8988T (cell line): Measurements from ENCODE around the gene CD53.
"Not testable (repeated sequence)": the region's sequence is repeated elsewhere in the genome, so short reads cannot be mapped to it uniquely, and the experiment has no call there.

Experiments
- DNase-seq: peaks from one replicate; pipeline ENCODE4 v3.0.0; 2011

CD53 gene, protein sequence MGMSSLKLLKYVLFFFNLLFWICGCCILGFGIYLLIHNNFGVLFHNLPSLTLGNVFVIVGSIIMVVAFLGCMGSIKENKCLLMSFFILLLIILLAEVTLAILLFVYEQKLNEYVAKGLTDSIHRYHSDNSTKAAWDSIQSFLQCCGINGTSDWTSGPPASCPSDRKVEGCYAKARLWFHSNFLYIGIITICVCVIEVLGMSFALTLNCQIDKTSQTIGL

DNA sequence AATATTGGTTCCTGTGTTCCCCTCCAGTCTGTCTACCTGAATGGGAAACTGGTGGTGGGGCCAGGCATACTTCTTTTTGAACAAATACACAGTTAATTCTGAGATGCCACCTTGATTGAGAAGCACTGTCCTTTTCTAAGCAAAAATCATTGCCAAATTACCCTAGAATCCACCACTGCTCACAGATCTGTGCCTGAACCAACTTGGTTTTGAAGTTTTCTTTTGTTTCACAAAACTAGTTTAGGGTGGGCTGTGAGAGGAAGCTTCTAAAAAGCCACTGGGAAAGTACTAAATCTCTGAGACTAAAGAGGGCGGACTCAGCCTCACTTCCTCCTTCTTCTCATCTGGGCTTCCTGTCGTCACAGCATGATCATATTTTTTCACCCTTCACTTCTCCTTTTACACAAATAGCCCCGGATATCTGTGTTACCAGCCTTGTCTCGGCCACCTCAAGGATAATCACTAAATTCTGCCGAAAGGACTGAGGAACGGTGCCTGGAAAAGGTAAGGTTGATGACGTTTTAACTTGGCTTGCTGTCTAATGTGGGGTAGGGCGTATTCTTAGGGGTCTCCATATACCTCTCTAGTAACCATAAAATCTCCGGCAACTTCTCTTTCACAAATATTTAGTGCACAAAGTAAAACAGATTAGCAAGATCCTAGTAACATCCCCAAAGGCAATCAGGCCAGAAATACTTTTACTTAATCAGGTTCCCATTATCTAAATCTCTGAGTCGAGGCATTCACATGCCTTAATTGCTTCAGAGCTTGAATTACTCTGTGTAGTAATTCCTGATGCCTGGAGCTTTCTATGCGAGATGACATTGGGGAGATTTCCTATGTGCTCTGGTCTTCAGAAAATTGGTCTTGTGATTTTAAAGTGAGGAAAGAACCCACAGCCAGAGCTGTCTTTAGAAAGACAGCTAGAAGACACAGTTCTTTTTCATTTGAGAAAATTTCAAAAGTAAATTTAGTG, at the start of gene CD53:
TSS of gene CD53 (plus strand) at position 404 of the 976 bp plus-strand sequence. CDS start 18,261 bp downstream, outside the sequence.
- no peak for DNase-seq

GRCh38 chr1:110824192-110824591, 48.8 kb upstream of the CD53 start:
- no peak for DNase-seq

- DNase-seq: no peak
These were observed 42.9 kb upstream of the CD53 start for GRCh38 chr1:110829955-110830553.

GRCh38 chr1:110833779-110834178, 39.2 kb upstream of the CD53 start:
- not testable (repeated sequence) for DNase-seq

GRCh38 chr1:110846861-110847260, 26.1 kb upstream of the CD53 start:
- no peak for DNase-seq

GRCh38 chr1:110850145-110850544, 22.8 kb upstream of the CD53 start:
- no peak for DNase-seq

DNA sequence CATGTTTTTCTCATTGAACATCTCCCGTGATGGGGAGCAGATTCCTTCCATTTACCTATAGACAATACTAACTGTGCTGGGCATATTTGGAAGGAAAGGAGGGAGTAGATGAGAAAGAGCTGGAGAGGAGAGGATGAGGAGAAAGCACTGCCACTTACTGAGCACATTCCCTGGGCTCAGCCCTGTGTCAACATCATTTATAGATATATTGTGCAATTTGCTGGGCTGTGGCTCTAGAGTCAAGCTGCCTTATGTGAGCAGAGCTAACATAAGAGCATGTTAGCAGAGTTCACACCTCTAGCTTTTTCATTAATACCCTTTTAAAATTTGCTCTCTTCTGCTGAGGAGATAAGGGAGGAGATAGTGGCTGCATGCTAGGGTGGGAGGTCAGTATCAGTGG, 22.3 kb upstream of the CD53 start:
- DNase-seq: no peak

- DNase-seq: no peak
These were observed 19.8 kb upstream of the CD53 start for GRCh38 chr1:110853135-110853534.

GRCh38 chr1:110856410-110856809, 16.5 kb upstream of the CD53 start:
- no peak for DNase-seq

GRCh38 chr1:110857964-110858948, 14.7 kb upstream of the CD53 start:
- no peak for DNase-seq

DNA sequence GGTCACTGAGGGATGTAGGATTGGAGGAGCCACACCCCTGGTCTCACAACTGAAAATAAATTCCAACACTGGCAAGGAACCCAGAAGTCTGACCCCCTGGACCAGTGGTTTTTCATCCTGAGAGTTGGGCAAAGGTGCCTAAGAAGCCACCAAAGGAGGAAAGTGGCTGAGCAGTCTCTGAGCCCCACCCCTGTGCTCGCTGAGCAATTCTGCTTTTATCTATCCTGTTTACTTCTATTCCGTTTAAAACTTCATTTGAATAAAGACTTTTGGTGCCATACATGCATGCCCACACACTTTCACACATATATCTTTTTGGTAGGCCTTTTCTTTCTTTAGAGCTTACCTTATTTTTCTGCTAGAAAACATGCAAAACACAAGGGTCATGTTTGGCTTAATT, 13.9 kb upstream of the CD53 start:
- no peak for DNase-seq

DNA sequence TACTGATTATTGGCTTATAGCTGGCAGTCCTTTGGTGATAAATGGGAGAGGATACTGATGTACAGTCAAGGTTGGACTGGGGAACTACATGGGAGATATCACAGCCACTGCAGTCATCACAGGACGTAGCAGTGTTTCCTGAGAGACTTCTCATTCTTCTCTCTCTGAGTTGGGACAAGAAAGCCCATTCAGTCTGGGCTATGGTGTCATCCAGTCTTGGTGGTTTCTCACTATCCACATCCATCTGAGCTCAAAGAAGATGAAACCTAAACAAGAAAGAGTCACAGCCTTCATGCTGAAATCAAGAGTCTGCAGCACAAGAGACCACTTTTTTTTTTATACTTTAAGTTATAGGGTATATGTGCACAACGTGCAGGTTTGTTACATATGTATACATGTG, 12.8 kb upstream of the CD53 start:
- no peak for DNase-seq

DNA sequence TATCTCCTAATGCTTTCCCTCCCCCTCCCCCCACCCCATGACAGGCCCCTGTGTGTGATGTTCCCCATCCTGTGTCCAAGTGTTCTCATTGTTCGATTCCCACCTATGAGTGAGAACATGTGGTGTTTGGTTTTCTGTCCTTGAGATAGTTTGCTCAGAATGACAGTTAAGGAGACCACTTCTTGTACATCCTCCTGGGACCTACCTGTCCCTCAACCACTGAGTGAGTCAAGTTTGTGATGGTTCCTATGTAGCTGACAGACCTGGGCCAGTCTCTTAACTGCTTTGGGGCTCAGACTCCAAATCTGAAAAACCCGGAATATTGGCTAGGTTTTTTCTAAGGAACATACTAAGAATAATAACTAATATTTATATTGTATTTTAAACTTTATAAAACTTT, 12.3 kb upstream of the CD53 start:
- DNase-seq: not testable (repeated sequence)

- not testable (repeated sequence) for DNase-seq
These were observed 11.0 kb upstream of the CD53 start for GRCh38 chr1:110861942-110862341.

DNA sequence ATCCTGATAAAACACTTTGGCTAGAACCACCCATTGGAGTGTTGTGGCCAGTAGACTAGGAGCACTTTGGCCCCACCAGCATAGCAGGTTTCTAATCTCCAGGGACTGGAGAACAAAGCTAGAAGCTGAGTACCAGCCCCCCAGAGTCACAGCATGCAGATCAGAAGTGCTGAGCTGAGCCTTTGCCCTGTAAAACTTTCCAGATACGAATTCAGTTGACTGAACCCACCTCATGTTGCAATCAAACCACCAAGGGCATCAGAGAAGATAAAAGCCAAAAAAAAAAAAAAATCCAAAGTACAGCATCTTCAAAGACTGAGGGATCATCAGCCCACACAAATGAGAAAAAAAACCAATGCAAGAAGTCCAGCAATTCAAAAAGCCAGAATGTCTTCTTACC, 8.7 kb upstream of the CD53 start:
- DNase-seq: no peak

- DNase-seq: no peak
These were observed 2.1 kb upstream of the CD53 start for GRCh38 chr1:110870721-110871388.

DNA sequence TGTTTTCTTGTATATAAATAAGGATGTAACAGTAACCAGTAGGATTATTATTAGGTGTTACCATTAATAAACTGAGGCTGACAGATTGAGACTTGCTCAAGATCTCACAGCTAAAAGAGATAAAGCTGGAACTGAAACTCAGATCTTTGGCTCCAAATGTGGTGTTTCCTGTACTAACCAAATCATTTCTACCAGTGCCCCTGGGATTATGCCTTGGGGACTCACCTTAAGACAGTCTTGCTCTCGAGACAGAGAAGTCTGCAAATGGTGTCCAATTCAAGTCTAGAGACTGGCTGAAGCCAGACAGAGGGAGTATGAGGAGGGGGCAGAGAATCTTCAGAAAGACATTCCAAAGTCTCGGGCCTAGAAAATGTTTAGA, 593 bp upstream of the CD53 start:
- no peak for DNase-seq

GRCh38 chr1:110873856-110874255, 908 bp downstream of the CD53 start:
- DNase-seq: no peak

DNA sequence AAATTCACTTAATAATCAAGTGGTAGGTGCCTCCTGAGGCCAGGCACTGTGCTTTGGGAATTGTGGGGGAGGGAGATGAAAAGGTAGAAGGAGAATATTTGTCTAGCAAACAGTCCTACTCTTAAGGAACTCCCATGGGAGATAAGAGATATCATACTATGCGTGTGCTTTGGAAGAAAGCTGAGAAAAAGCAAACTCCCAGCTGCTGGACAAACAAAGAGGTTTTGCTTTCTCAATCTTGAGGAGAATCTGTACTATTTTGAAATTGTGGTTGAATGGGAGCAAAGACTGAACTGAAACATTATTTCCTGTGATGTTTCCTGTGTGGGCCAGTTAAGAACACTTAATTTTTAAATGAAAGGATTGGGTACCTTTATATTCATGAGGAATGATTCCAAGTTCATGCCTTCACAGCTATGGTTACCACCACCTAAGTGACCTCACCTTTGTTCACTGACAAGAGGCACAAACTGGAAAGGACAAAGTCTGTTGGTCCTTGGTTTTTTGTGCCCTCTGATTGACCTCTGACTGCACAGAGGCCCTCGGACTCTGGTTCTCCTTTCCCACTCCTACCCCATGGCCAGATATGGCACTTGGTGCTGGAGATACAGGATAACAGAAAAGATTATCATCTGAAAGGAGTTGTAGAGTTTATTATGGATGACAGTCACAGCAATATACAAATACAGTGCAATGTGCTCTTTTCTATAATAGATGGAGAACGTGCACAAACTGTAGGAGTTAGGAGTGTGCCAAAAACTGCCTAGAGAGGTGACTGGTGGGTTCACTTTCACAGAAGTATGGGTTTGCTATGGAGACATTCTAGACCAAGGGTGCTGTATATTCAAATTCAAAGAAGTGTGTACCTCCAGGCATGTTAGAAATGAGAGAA, 1.6 kb downstream of the CD53 start:
- no peak for DNase-seq

- DNase-seq: no peak
These were observed 2.3 kb downstream of the CD53 start for GRCh38 chr1:110875216-110875731.
